HepG2 (cell line): Measurements from ENCODE around the gene FAM114A1. TPM values are rescaled to one million over a fixed set of nuclear protein-coding genes. Genes with fewer than 3 reads are reported as not detected.

Experiments
- BORCS8-MEF2B ChIP-seq: sonication (generic); formaldehyde crosslinking; IDR thresholded peaks from 2 replicates; pipeline ENCODE4 v1.8.0; 2022; ENCODE audit warnings: mild to moderate bottlenecking, missing genetic modification reagents
- CEBPG ChIP-seq: IDR thresholded peaks from 2 replicates; pipeline ENCODE4 v1.6.1; 2016
- HNF1B ChIP-seq: sonication (generic); formaldehyde crosslinking; IDR thresholded peaks from 2 replicates; pipeline ENCODE4 v1.5.1; 2020; ENCODE audit warnings: mild to moderate bottlenecking, moderate library complexity, missing genetic modification reagents
- HOMEZ ChIP-seq: IDR thresholded peaks from 2 replicates; pipeline ENCODE4 v1.6.1; 2016; ENCODE audit warnings: low read depth
- HOXD1 ChIP-seq: sonication (generic); formaldehyde crosslinking; IDR thresholded peaks from 2 replicates; pipeline ENCODE4 v1.5.0; 2020; ENCODE audit warnings: missing genetic modification reagents
- IRF1 ChIP-seq: sonication (generic); formaldehyde crosslinking; IDR thresholded peaks from 2 replicates; pipeline ENCODE4 v1.4.0; 2020; ENCODE audit warnings: low read depth, mild to moderate bottlenecking, missing genetic modification reagents
- JUNB ChIP-seq: sonication (generic); formaldehyde crosslinking; IDR thresholded peaks from 2 replicates; pipeline ENCODE4 v1.8.0; 2022; ENCODE audit warnings: missing genetic modification reagents, mild to moderate bottlenecking, borderline replicate concordance
- MED1 ChIP-seq: sonication (generic); formaldehyde crosslinking; IDR thresholded peaks from 2 replicates; pipeline ENCODE4 v1.4.0; 2020; ENCODE audit warnings: missing genetic modification reagents
- PHB2 ChIP-seq: fragments of 450-650 bp; IDR thresholded peaks from 2 replicates; pipeline ENCODE4 v1.6.1; 2018; ENCODE audit not compliant: partially characterized antibody
- RXRB ChIP-seq: IDR thresholded peaks from 2 replicates; pipeline ENCODE4 v1.6.1; 2016; ENCODE audit warnings: borderline replicate concordance, missing genetic modification reagents, missing compliant biosample characterization
- SKIL ChIP-seq: sonication (generic); formaldehyde crosslinking; IDR thresholded peaks from 2 replicates; pipeline ENCODE4 v1.8.0; 2022; ENCODE audit warnings: missing genetic modification reagents, mild to moderate bottlenecking, moderate library complexity, borderline replicate concordance
- SP2 ChIP-seq: sonication (generic); formaldehyde crosslinking; IDR thresholded peaks from 2 replicates; pipeline ENCODE4 v1.5.1; 2020; ENCODE audit warnings: mild to moderate bottlenecking, missing genetic modification reagents
- TOPORS ChIP-seq: sonication (generic); formaldehyde crosslinking; IDR thresholded peaks from 2 replicates; pipeline ENCODE4 v1.8.0; 2023; ENCODE audit warnings: mild to moderate bottlenecking, missing genetic modification reagents
- ZFP36L2 ChIP-seq: sonication (generic); formaldehyde crosslinking; IDR thresholded peaks from 2 replicates; pipeline ENCODE4 v1.4.0; 2020; ENCODE audit warnings: missing genetic modification reagents
- ZNF276 ChIP-seq: sonication (generic); formaldehyde crosslinking; IDR thresholded peaks from 2 replicates; pipeline ENCODE4 v1.4.0; 2020; ENCODE audit warnings: mild to moderate bottlenecking, low read depth, missing genetic modification reagents
- ZNF432 ChIP-seq: sonication (generic); formaldehyde crosslinking; IDR thresholded peaks from 2 replicates; pipeline ENCODE4 v1.5.0; 2020; ENCODE audit warnings: missing genetic modification reagents, mild to moderate bottlenecking, borderline replicate concordance
- ZNF44 ChIP-seq: sonication (generic); formaldehyde crosslinking; IDR thresholded peaks from 2 replicates; pipeline ENCODE4 v1.5.1; 2020; ENCODE audit warnings: mild to moderate bottlenecking, missing genetic modification reagents
- ZNF615 ChIP-seq: sonication (generic); formaldehyde crosslinking; IDR thresholded peaks from 2 replicates; pipeline ENCODE4 v1.5.0; 2020; ENCODE audit warnings: mild to moderate bottlenecking, missing genetic modification reagents, borderline replicate concordance
- ZNF75D ChIP-seq: sonication (generic); formaldehyde crosslinking; IDR thresholded peaks from 2 replicates; pipeline ENCODE4 v1.8.1; 2023; ENCODE audit warnings: missing genetic modification reagents, mild to moderate bottlenecking, borderline replicate concordance
- ZNF784 ChIP-seq: sonication (generic); formaldehyde crosslinking; IDR thresholded peaks from 2 replicates; pipeline ENCODE4 v1.5.1; 2020; ENCODE audit warnings: missing genetic modification reagents, mild to moderate bottlenecking, borderline replicate concordance
- polyA plus RNA-seq, 8 experiments: library from polyadenylated mRNA; depleted of rRNA in 3 of 8; stranded (reverse) in 7 of 8; unstranded in 1 of 8; fragments of >200 nt; fragmentation: Illumina TruSeq in 4 of 8; extraction: Trizol in 4 of 8; gene quantifications; 2 replicates each; pipeline versions ENCODE4 v1.2.1 to v1.2.3, GENCODE V29; 2011 to 2016; ENCODE audit warnings: low read depth in 4 of 8, missing spikeins in 1 of 8, mixed read lengths in 1 of 8; ENCODE audit not compliant: insufficient read depth in 1 of 8
- total RNA-seq, 5 experiments: library from RNA; depleted of rRNA; stranded (reverse); fragments of >200 nt; fragmentation: Illumina TruSeq; extraction: Trizol; gene quantifications; 2 replicates each; pipeline ENCODE4 v1.2.3, GENCODE V29; 2016; ENCODE audit warnings: low read depth in 1 of 5

Gene FAM114A1
- total and polyA plus RNA-seq, 2 of the 13 experiments (the other 11 are each of a cell fraction or from before 2014, with no cell fraction given): 61.0 to 76.9 TPM

GRCh38 chr4:38967260-38968095 is 99.9 kb downstream of the FAM114A1 start (continued):
- TF ChIP-seq HNF1B (CRISPR knock-in tag): no peak
- TF ChIP-seq ZNF44 (CRISPR knock-in tag): no peak
- TF ChIP-seq MED1 (CRISPR knock-in tag): peak; percentile 36
- TF ChIP-seq IRF1 (CRISPR knock-in tag): no peak
- no peak for TF ChIP-seq SP2 (CRISPR knock-in tag)
- TF ChIP-seq CEBPG (CRISPR knock-in tag): peak; percentile 79
- no peak for TF ChIP-seq HOXD1 (CRISPR knock-in tag)
- no peak for TF ChIP-seq ZNF432 (CRISPR knock-in tag)
- no peak for TF ChIP-seq BORCS8-MEF2B
- TF ChIP-seq TOPORS: no peak
- no peak for TF ChIP-seq ZFP36L2 (CRISPR knock-in tag)
- TF ChIP-seq SKIL (CRISPR knock-in tag): no peak
- TF ChIP-seq HOMEZ (CRISPR knock-in tag): 0 out of 2 replicates have a peak, but pooled peaks have one; percentile 33
- TF ChIP-seq ZNF75D: no peak
- no peak for TF ChIP-seq ZNF784 (CRISPR knock-in tag)
- TF ChIP-seq RXRB (CRISPR knock-in tag): 0 out of 2 replicates have a peak, but pooled peaks have one; percentile 15
- TF ChIP-seq ZNF615 (CRISPR knock-in tag): no peak
- TF ChIP-seq PHB2: no peak
- no peak for TF ChIP-seq JUNB (CRISPR knock-in tag)
- TF ChIP-seq ZNF276 (CRISPR knock-in tag): no peak
